ENCODE results near the gene UBXN10.

DNA sequence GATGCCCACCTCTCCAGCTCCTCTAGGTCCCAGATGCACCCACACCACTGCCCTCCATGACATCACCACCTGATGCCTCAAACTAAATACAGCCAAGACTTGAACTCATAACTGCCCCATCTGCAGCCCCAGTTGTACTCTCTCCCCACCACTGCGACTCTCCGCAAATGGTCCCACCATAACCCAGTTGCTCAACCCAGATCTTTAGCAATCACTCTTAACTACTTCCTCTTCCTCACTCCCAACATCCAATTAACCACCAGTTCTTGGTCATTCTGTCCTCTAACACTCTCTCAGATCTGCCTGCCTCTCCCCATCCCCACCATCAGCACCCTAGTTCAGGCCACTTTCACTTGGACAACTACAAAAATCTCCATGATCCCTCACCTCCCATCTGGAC lies 37.2 kb downstream of the UBXN10 start:
- TF ChIP-seq MAZ (IDR thresholded peaks at IDR 0.05; ENCODE audit: borderline replicate concordance, low read depth, low read length) (no peak), POLR2A (IDR thresholded peaks at IDR 0.05; ENCODE audit: low read depth, low read length) (no peak), MXI1 (IDR thresholded peaks at IDR 0.05; ENCODE audit: borderline replicate concordance, low read depth, low read length) (no peak), CEBPB (IDR thresholded peaks at IDR 0.05; ENCODE audit: low read depth, low read length) (no peak), BHLHE40 (IDR thresholded peaks at IDR 0.05; ENCODE audit: low read depth, low read length) (no peak), RCOR1 (IDR thresholded peaks at IDR 0.05; ENCODE audit: insufficient replicate concordance, low read length) (no peak), RAD21 (IDR thresholded peaks at IDR 0.05; ENCODE audit: low read length) (no peak), RFX5 (IDR thresholded peaks at IDR 0.05; ENCODE audit: low read depth, low read length) (no peak), SMC3 (IDR thresholded peaks at IDR 0.05; ENCODE audit: low read depth, low read length) (no peak), NFE2L2 (IDR thresholded peaks at IDR 0.05; ENCODE audit: low read depth, low read length) (no peak), CHD1 (IDR thresholded peaks at IDR 0.05; ENCODE audit: low read depth, low read length) (no peak)
- TF ChIP-seq, protein P1, sequence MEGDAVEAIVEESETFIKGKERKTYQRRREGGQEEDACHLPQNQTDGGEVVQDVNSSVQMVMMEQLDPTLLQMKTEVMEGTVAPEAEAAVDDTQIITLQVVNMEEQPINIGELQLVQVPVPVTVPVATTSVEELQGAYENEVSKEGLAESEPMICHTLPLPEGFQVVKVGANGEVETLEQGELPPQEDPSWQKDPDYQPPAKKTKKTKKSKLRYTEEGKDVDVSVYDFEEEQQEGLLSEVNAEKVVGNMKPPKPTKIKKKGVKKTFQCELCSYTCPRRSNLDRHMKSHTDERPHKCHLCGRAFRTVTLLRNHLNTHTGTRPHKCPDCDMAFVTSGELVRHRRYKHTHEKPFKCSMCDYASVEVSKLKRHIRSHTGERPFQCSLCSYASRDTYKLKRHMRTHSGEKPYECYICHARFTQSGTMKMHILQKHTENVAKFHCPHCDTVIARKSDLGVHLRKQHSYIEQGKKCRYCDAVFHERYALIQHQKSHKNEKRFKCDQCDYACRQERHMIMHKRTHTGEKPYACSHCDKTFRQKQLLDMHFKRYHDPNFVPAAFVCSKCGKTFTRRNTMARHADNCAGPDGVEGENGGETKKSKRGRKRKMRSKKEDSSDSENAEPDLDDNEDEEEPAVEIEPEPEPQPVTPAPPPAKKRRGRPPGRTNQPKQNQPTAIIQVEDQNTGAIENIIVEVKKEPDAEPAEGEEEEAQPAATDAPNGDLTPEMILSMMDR (conservative IDR thresholded peaks at IDR 0.05; ENCODE audit: low read depth, low read length) = no peak
- TF ChIP-seq, protein P2, sequence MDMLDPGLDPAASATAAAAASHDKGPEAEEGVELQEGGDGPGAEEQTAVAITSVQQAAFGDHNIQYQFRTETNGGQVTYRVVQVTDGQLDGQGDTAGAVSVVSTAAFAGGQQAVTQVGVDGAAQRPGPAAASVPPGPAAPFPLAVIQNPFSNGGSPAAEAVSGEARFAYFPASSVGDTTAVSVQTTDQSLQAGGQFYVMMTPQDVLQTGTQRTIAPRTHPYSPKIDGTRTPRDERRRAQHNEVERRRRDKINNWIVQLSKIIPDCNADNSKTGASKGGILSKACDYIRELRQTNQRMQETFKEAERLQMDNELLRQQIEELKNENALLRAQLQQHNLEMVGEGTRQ (IDR thresholded peaks at IDR 0.05; ENCODE audit: low read depth, low read length) = no peak

Measured in IMR-90 (cell line).